H1 (cell line): Measurements from ENCODE around the gene TACC2. TPM values are rescaled to one million over a fixed set of nuclear protein-coding genes. Genes with fewer than 3 reads are reported as not detected.

Experiments
- CTCF ChIA-PET: fragments of 300-600 bp; sonication (Branson Sonifier 250); formaldehyde crosslinking; loops from one replicate; lab custom pipeline; 2021; ENCODE audit not compliant: partially characterized antibody; lab: Charles Lee
- POLR2A ChIA-PET: fragments of 300-600 bp; sonication (Branson Sonifier 250); formaldehyde crosslinking; loops from one replicate; lab custom pipeline; 2021; ENCODE audit warnings: inconsistent platforms; ENCODE audit not compliant: partially characterized antibody; lab: Charles Lee
- DNase-seq, 2 experiments: peaks; one replicate each; pipeline versions ENCODE4 v3.0.0 to v3.0.0-alpha.2; 2010 to 2022; ENCODE audit warnings: low spot score in 2 of 2, low read depth in 1 of 2, mixed read lengths in 1 of 2
- FAIRE-seq: peaks from 2 replicates; lab custom pipeline; 2011; peaks lifted over from hg19 to GRCh38; lab: Jason Lieb, UNC
- H2AFZ ChIP-seq: 2 replicates; pipeline ENCODE4 v1.8.1; 2012; ENCODE audit warnings: low read length, inconsistent platforms
- H2AK5ac ChIP-seq: 2 replicates; pipeline ENCODE4 v1.6.1; 2013; ENCODE audit warnings: low read depth, low read length
- H2BK120ac ChIP-seq: replicated peaks from 2 replicates; pipeline ENCODE3; 2013; ENCODE audit warnings: low read depth, low read length, inconsistent platforms
- H2BK12ac ChIP-seq: 2 replicates; pipeline ENCODE4 v1.6.1; 2013; ENCODE audit warnings: low read depth, low read length
- H2BK15ac ChIP-seq: 2 replicates; pipeline ENCODE4 v1.6.1; 2013; ENCODE audit warnings: low read length
- H2BK20ac ChIP-seq: 2 replicates; pipeline ENCODE4 v1.6.1; 2013; ENCODE audit warnings: low read length
- H2BK5ac ChIP-seq: 2 replicates; pipeline ENCODE4 v1.6.1; 2013; ENCODE audit warnings: low read depth, low read length
- H3K14ac ChIP-seq: 2 replicates; pipeline ENCODE4 v1.6.1; 2013; ENCODE audit warnings: inconsistent platforms; ENCODE audit not compliant: insufficient read length
- H3K18ac ChIP-seq: 2 replicates; pipeline ENCODE4 v1.6.1; 2013; ENCODE audit warnings: low read length; ENCODE audit errors: extremely low read depth
- H3K23ac ChIP-seq: 2 replicates; pipeline ENCODE4 v1.6.1; 2013; ENCODE audit warnings: inconsistent platforms; ENCODE audit not compliant: insufficient read length
- H3K23me2 ChIP-seq: 2 replicates; pipeline ENCODE4 v1.6.1; 2013; ENCODE audit warnings: low read depth, low read length
- H3K27ac ChIP-seq: 2 replicates; pipeline ENCODE4 v1.6.1; 2011; ENCODE audit warnings: low read depth, low read length, inconsistent platforms
- H3K27me3 ChIP-seq, 4 experiments: replicated peaks in 1 of 4; 1 replicate in 1 of 4; 2 replicates in 3 of 4; pipeline versions ENCODE4 v1.6.1 to v1.8.1; 2011 to 2013; ENCODE audit warnings: low read length in 3 of 4, mild to moderate bottlenecking in 3 of 4, inconsistent platforms in 2 of 4, mixed read lengths in 2 of 4, moderate library complexity in 1 of 4; ENCODE audit not compliant: control insufficient read depth in 3 of 4, insufficient read depth in 3 of 4; ENCODE audit errors: extremely low read depth in 1 of 4
- H3K36me3 ChIP-seq, 4 experiments: 2 replicates each; pipeline versions ENCODE4 v1.6.1 to v1.8.1; 2011 to 2013; ENCODE audit warnings: mild to moderate bottlenecking in 4 of 4, low read length in 3 of 4, moderate library complexity in 2 of 4, control low read depth in 1 of 4, inconsistent platforms in 1 of 4; ENCODE audit not compliant: insufficient read depth in 4 of 4, control insufficient read depth in 2 of 4
- H3K4ac ChIP-seq: replicated peaks from 2 replicates; pipeline ENCODE3; 2013; ENCODE audit warnings: low read length, low read depth, mixed read lengths, inconsistent platforms; ENCODE audit not compliant: insufficient read length
- H3K4me1 ChIP-seq, 4 experiments: replicated peaks in 1 of 4; 1 replicate in 1 of 4; 2 replicates in 3 of 4; pipeline versions ENCODE4 v1.6.1 to v1.8.1; 2011 to 2013; ENCODE audit warnings: low read length in 3 of 4, inconsistent platforms in 2 of 4, mixed read lengths in 1 of 4; ENCODE audit not compliant: insufficient read depth in 4 of 4, control insufficient read depth in 3 of 4
- H3K4me2 ChIP-seq, 2 experiments: 2 replicates each; pipeline versions ENCODE4 v1.6.1 to v1.8.1; 2011 to 2013; ENCODE audit warnings: low read depth in 2 of 2, low read length in 2 of 2, control low read depth in 1 of 2, inconsistent platforms in 1 of 2, mild to moderate bottlenecking in 1 of 2; ENCODE audit not compliant: insufficient read depth in 1 of 2
- H3K4me3 ChIP-seq, 4 experiments: fragments of 200-600, 300-600 bp in 1 of 4; sonication (generic), shearing (Covaris generic), sonication (Bioruptor Twin) in 1 of 4; 2 replicates each; pipeline versions ENCODE4 v1.5.1 to v1.8.1; 2011 to 2016; ENCODE audit warnings: low read length in 4 of 4, low read depth in 3 of 4, control low read depth in 2 of 4, inconsistent platforms in 2 of 4, mild to moderate bottlenecking in 2 of 4, mixed read lengths in 1 of 4, moderate library complexity in 1 of 4; ENCODE audit not compliant: insufficient read depth in 2 of 4; ENCODE audit errors: extremely low read depth in 1 of 4
- H3K56ac ChIP-seq: replicated peaks from 2 replicates; pipeline ENCODE3; 2013; ENCODE audit warnings: low read depth, mild to moderate bottlenecking, mixed read lengths, low read length, inconsistent platforms; ENCODE audit not compliant: insufficient read length
- H3K79me1 ChIP-seq: 2 replicates; pipeline ENCODE4 v1.6.1; 2013; ENCODE audit warnings: low read depth, low read length, control low read depth
- H3K79me2 ChIP-seq, 2 experiments: 2 replicates each; pipeline versions ENCODE4 v1.6.1 to v1.8.1; 2012 to 2013; ENCODE audit warnings: low read length in 2 of 2, mild to moderate bottlenecking in 2 of 2, inconsistent platforms in 1 of 2; ENCODE audit not compliant: insufficient read depth in 2 of 2, control insufficient read depth in 1 of 2
- H3K9ac ChIP-seq, 4 experiments: replicated peaks in 1 of 4; 1 replicate in 1 of 4; 2 replicates in 3 of 4; pipeline versions ENCODE4 v1.6.1 to v1.8.1; 2011 to 2013; ENCODE audit warnings: low read depth in 3 of 4, low read length in 3 of 4, control low read depth in 2 of 4, mild to moderate bottlenecking in 2 of 4, moderate library complexity in 2 of 4, inconsistent platforms in 1 of 4; ENCODE audit errors: extremely low read depth in 1 of 4
- H3K9me3 ChIP-seq, 2 experiments: 2 replicates each; pipeline versions ENCODE4 v1.6.1 to v1.8.1; 2012 to 2013; ENCODE audit warnings: mild to moderate bottlenecking in 2 of 2, moderate library complexity in 2 of 2, control low read depth in 1 of 2, inconsistent platforms in 1 of 2, low read depth in 1 of 2, low read length in 1 of 2, mixed read lengths in 1 of 2; ENCODE audit not compliant: insufficient read depth in 2 of 2
- H4K20me1 ChIP-seq, 2 experiments: replicated peaks in 1 of 2; 2 replicates each; pipeline versions ENCODE3 to v1.8.1; 2011 to 2013; ENCODE audit warnings: inconsistent platforms in 2 of 2, low read length in 2 of 2, mild to moderate bottlenecking in 1 of 2; ENCODE audit not compliant: insufficient read depth in 2 of 2, control insufficient read depth in 1 of 2
- H4K5ac ChIP-seq: 2 replicates; pipeline ENCODE4 v1.6.1; 2013; ENCODE audit warnings: low read length, low read depth, mixed read lengths, inconsistent platforms; ENCODE audit not compliant: insufficient read length
- H4K8ac ChIP-seq: 2 replicates; pipeline ENCODE4 v1.8.0; 2013; ENCODE audit warnings: mild to moderate bottlenecking, moderate library complexity, low read length, inconsistent platforms; ENCODE audit not compliant: insufficient read depth; ENCODE audit errors: extremely low read depth
- H4K91ac ChIP-seq: replicated peaks from 2 replicates; pipeline ENCODE3; 2013; ENCODE audit warnings: low read length, mixed read lengths, inconsistent platforms; ENCODE audit not compliant: insufficient read length
- CEBPB ChIP-seq: IDR thresholded peaks from 2 replicates; pipeline ENCODE4 v1.6.1; 2012; ENCODE audit warnings: low read depth, low read length
- GABPA ChIP-seq: IDR thresholded peaks from 2 replicates; pipeline ENCODE4 v1.6.1; 2011; ENCODE audit warnings: mild to moderate bottlenecking, low read length, moderate library complexity, borderline replicate concordance; ENCODE audit not compliant: insufficient read depth
- MAFK ChIP-seq: IDR thresholded peaks from 2 replicates; pipeline ENCODE4 v1.6.1; 2012; ENCODE audit warnings: low read depth, mild to moderate bottlenecking, improper control_type of control experiment, low read length
- POLR2AphosphoS5 ChIP-seq: IDR thresholded peaks from 2 replicates; pipeline ENCODE4 v1.6.1; 2011; ENCODE audit warnings: low read depth, low read length
- RXRA ChIP-seq: IDR thresholded peaks from 2 replicates; pipeline ENCODE4 v1.6.1; 2011; ENCODE audit warnings: low read depth, mild to moderate bottlenecking, low read length, moderate library complexity; ENCODE audit not compliant: insufficient read depth
- SP4 ChIP-seq: IDR thresholded peaks from 2 replicates; pipeline ENCODE4 v1.6.1; 2012; ENCODE audit warnings: low read length, inconsistent platforms
- TAF1 ChIP-seq: IDR thresholded peaks from 2 replicates; pipeline ENCODE4 v1.6.1; 2011; ENCODE audit warnings: mild to moderate bottlenecking, low read depth, low read length
- TAF7 ChIP-seq: optimal IDR thresholded peaks from 2 replicates; pipeline ENCODE3; 2011; ENCODE audit warnings: low read depth, mild to moderate bottlenecking, inconsistent platforms, low read length, moderate library complexity, borderline replicate concordance
- TBP ChIP-seq: IDR thresholded peaks from 2 replicates; pipeline ENCODE4 v1.6.1; 2011; ENCODE audit warnings: low read depth, low read length, improper control_type of control experiment
- USF2 ChIP-seq: IDR thresholded peaks from 2 replicates; pipeline ENCODE4 v1.6.1; 2011; ENCODE audit warnings: low read length, improper control_type of control experiment
- YY1 ChIP-seq: IDR thresholded peaks from 2 replicates; pipeline ENCODE4 v1.6.1; 2011; ENCODE audit warnings: low read depth, mild to moderate bottlenecking, low read length
- WGBS, 2 experiments: shearing (Covaris generic) in 1 of 2; methylation state at CpG; one replicate each; pipeline versions ENCODE4 v1.1.6 to v1.1.7; 2013 to 2015; ENCODE audit warnings: low lambda C conversion rate in 2 of 2, mixed read lengths in 2 of 2, inconsistent platforms in 1 of 2, low coverage in 1 of 2, missing lambda C conversion rate in 1 of 2; ENCODE audit not compliant: insufficient replicate concordance in 2 of 2, insufficient coverage in 1 of 2, insufficient read length in 1 of 2; ENCODE audit errors: extremely low coverage in 1 of 2, missing lambda C conversion rate in 1 of 2; 5-methylcytosine and 5-hydroxymethylcytosine counted together
- polyA plus RNA-seq, 7 experiments: library from polyadenylated mRNA; depleted of rRNA in 3 of 7; stranded (reverse) in 5 of 7; unstranded in 2 of 7; fragments of >200 nt in 5 of 7; fragments of 200-250 nt in 2 of 7; gene quantifications; 1 replicate in 5 of 7; 2 replicates in 1 of 7; 4 replicates in 1 of 7; pipeline versions ENCODE4 v1.2.1 to v1.2.3, GENCODE V29; 2011 to 2013; ENCODE audit warnings: missing spikeins in 2 of 7, mixed read lengths in 2 of 7
- total RNA-seq: library from RNA; stranded (reverse); fragmentation: NEBNext Ultra II Directional; extraction: Animal tissue kit (Norgen Biotek cat#: 25700); gene quantifications from 2 replicates; pipeline ENCODE4 v1.2.1, GENCODE V29; 2021

TACC2 gene
- total and polyA plus RNA-seq, 2 of the 8 experiments (the other 6 are each of a cell fraction or from before 2014, with no cell fraction given), result 21.2 to 46.6 TPM

GRCh38 chr10:122120008-122120744 is 131.2 kb downstream of the TACC2 start:
- Histone ChIP-seq H4K91ac (no peak overlapping the region), H4K5ac (no peak overlapping the region), H3K4me3 (no peak overlapping the region), H3K4ac (no peak overlapping the region), H3K56ac (no peak overlapping the region), H3K4me1 (peaks cover 0 to 13% (median 5%) of the 10 kb centered on the region in 4 experiments; a peak in 4 of 7 replicates), H3K23ac (no peak overlapping the region), H3K23me2 (no peaks in the 10 kb centered on the region), H2BK20ac (no peak overlapping the region), H4K8ac (no peak overlapping the region), H2BK120ac (no peak overlapping the region), H3K79me1 (peaks cover 8% of the 10 kb centered on the region), H3K79me2 (peaks cover 0 to 59% of the 10 kb centered on the region in 2 experiments; a peak in 2 of 4 replicates), H3K27ac (no peak overlapping the region; the same call in 1 of the 2 replicates), H3K9ac (no peak overlapping the region), H2AK5ac (no peak overlapping the region; the same call in 1 of the 2 replicates), H2BK15ac (no peak overlapping the region), H3K9me3 (no peaks in the 10 kb centered on the region), H2BK12ac (no peak overlapping the region), H3K18ac (no peak overlapping the region; the same call in 1 of the 2 replicates), H3K4me2 (no peak overlapping the region), H2BK5ac (no peak overlapping the region), H3K36me3 (no peaks in the 10 kb centered on the region), H2AFZ (no peak overlapping the region), H3K14ac (no peak overlapping the region), H4K20me1 (peaks cover 4 to 8% of the 10 kb centered on the region in 2 experiments), H3K27me3 (no peaks in the 10 kb centered on the region)
- no peak for FAIRE-seq
- DNase-seq, result no peak
- ChIA-PET POLR2A (interaction anchor here (1.7 kb wide), 2 partner anchors 19 to 192 kb away, joined by 4 read pairs; partner anchors contain the start of gene ATE1), CTCF (interaction anchor here (0.6 to 1.7 kb wide), 5 partner anchors 20 to 159 kb away, joined by 3 to 8 read pairs (median 5); no protein-coding TSS in a partner anchor)
- WGBS, 2 experiments, result 77% methylated on average over 21 of the region's 22 CpGs; no CpG with 5 or more reads in 1 of the 2 experiments
- TF ChIP-seq TAF1 (no peak), GABPA (no peak), MAFK (no peak), POLR2AphosphoS5 (no peak; the same call in 1 of the 2 replicates), TAF7 (no peak), USF2 (no peak), SP4 (no peak), CEBPB (no peak), RXRA (no peak), YY1 (no peak), TBP (no peak)
